ENCODE results near the gene CCDC185.

CCDC185 gene

GRCh38 chr1:223417444-223417843 is 24.2 kb downstream of the CCDC185 start:
- no peak for TF ChIP-seq MAX (IDR thresholded peaks at IDR 0.05)
- TF ChIP-seq NFIC (IDR thresholded peaks at IDR 0.05): no peak
- TF ChIP-seq EGR1 (IDR thresholded peaks at IDR 0.05): no peak
- TF ChIP-seq, protein P1, sequence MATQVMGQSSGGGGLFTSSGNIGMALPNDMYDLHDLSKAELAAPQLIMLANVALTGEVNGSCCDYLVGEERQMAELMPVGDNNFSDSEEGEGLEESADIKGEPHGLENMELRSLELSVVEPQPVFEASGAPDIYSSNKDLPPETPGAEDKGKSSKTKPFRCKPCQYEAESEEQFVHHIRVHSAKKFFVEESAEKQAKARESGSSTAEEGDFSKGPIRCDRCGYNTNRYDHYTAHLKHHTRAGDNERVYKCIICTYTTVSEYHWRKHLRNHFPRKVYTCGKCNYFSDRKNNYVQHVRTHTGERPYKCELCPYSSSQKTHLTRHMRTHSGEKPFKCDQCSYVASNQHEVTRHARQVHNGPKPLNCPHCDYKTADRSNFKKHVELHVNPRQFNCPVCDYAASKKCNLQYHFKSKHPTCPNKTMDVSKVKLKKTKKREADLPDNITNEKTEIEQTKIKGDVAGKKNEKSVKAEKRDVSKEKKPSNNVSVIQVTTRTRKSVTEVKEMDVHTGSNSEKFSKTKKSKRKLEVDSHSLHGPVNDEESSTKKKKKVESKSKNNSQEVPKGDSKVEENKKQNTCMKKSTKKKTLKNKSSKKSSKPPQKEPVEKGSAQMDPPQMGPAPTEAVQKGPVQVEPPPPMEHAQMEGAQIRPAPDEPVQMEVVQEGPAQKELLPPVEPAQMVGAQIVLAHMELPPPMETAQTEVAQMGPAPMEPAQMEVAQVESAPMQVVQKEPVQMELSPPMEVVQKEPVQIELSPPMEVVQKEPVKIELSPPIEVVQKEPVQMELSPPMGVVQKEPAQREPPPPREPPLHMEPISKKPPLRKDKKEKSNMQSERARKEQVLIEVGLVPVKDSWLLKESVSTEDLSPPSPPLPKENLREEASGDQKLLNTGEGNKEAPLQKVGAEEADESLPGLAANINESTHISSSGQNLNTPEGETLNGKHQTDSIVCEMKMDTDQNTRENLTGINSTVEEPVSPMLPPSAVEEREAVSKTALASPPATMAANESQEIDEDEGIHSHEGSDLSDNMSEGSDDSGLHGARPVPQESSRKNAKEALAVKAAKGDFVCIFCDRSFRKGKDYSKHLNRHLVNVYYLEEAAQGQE (IDR thresholded peaks at IDR 0.05; ENCODE audit: low read depth): no peak
- no peak for TF ChIP-seq CEBPB (IDR thresholded peaks at IDR 0.05)
- TF ChIP-seq TEAD4 (IDR thresholded peaks at IDR 0.05): no peak
- no peak for TF ChIP-seq TAF1 (IDR thresholded peaks at IDR 0.05; ENCODE audit: low read depth)
- no peak for TF ChIP-seq CREB1 (IDR thresholded peaks at IDR 0.05; ENCODE audit: low read depth)
- no peak for TF ChIP-seq TCF12 (IDR thresholded peaks at IDR 0.05; ENCODE audit: low read depth)
- TF ChIP-seq ZBTB7A (IDR thresholded peaks at IDR 0.05; ENCODE audit: low read depth): no peak
- no peak for TF ChIP-seq USF1 (IDR thresholded peaks at IDR 0.05)
- no peak for TF ChIP-seq YY1 (IDR thresholded peaks at IDR 0.05; ENCODE audit: low read depth)
- no peak for TF ChIP-seq RAD21 (IDR thresholded peaks at IDR 0.05; ENCODE audit: low read depth)
- TF ChIP-seq FOXM1 (IDR thresholded peaks at IDR 0.05; ENCODE audit: borderline replicate concordance, low read depth): no peak

DNA sequence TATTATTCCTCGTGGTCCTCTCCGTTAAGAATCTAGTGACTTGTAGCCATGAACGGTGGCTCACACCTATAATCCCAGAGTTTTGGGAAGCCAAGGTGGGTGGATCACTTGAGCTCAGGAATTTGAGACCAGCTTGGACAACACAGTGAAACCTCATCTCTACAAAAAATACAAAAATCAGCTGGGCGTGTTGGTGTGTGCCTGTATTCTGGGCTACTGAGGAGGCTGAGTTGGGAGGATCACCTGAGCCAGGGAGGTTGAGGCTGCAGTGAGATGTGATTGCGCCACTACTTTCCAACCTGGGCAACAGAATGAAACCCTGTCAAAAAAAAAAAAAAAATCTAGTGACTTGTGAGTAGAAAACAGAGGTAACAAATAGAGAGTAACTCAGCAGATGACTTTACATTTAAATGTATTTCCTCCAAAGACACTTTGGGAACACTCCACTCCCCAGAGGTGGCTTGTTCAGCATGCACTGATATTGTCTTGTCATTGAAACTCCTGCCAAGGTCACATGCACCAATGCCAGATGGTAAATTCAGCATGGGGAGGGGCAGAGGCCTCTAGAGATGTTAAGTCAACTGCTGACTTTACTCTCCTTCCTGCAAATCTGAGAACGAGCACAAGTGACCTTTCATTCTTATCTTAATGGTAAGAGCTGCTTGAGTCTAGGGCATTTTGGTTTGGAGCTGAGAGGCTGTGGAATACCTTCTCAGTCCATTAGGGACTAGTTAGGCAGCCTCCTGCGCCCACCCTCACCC is 24.9 kb downstream of the CCDC185 start:
- TF ChIP-seq CEBPB (IDR thresholded peaks at IDR 0.05): no peak
- TF ChIP-seq TEAD4 (IDR thresholded peaks at IDR 0.05): no peak
- TF ChIP-seq RAD21 (IDR thresholded peaks at IDR 0.05; ENCODE audit: low read depth): no peak
- no peak for TF ChIP-seq USF1 (IDR thresholded peaks at IDR 0.05)
- no peak for TF ChIP-seq CREB1 (IDR thresholded peaks at IDR 0.05; ENCODE audit: low read depth)
- no peak for TF ChIP-seq TCF12 (IDR thresholded peaks at IDR 0.05; ENCODE audit: low read depth)
- TF ChIP-seq TAF1 (IDR thresholded peaks at IDR 0.05; ENCODE audit: low read depth): no peak
- no peak for TF ChIP-seq MAX (IDR thresholded peaks at IDR 0.05)
- TF ChIP-seq NFIC (IDR thresholded peaks at IDR 0.05): no peak
- TF ChIP-seq, protein P1 (IDR thresholded peaks at IDR 0.05; ENCODE audit: low read depth): no peak
- no peak for TF ChIP-seq ZBTB7A (IDR thresholded peaks at IDR 0.05; ENCODE audit: low read depth)
- TF ChIP-seq YY1 (IDR thresholded peaks at IDR 0.05; ENCODE audit: low read depth): no peak

- TF ChIP-seq EP300 (IDR thresholded peaks at IDR 0.05; ENCODE audit: borderline replicate concordance) (no peak), ZBTB7A (IDR thresholded peaks at IDR 0.05; ENCODE audit: low read depth) (no peak), CREB1 (IDR thresholded peaks at IDR 0.05; ENCODE audit: low read depth) (no peak), EGR1 (IDR thresholded peaks at IDR 0.05) (no peak), TCF12 (IDR thresholded peaks at IDR 0.05; ENCODE audit: low read depth) (no peak), RAD21 (IDR thresholded peaks at IDR 0.05; ENCODE audit: low read depth) (no peak), TEAD4 (IDR thresholded peaks at IDR 0.05) (no peak), NFIC (IDR thresholded peaks at IDR 0.05) (no peak), USF1 (IDR thresholded peaks at IDR 0.05) (no peak), TAF1 (IDR thresholded peaks at IDR 0.05; ENCODE audit: low read depth) (no peak), YY1 (IDR thresholded peaks at IDR 0.05; ENCODE audit: low read depth) (no peak)
- TF ChIP-seq, protein P1 (IDR thresholded peaks at IDR 0.05; ENCODE audit: low read depth): no peak
These were observed 25.9 kb downstream of the CCDC185 start for GRCh38 chr1:223419115-223419514.

GRCh38 chr1:223419561-223419960 is 26.3 kb downstream of the CCDC185 start:
- no peak for TF ChIP-seq MAX (IDR thresholded peaks at IDR 0.05)
- TF ChIP-seq EGR1 (IDR thresholded peaks at IDR 0.05): no peak
- no peak for TF ChIP-seq FOXM1 (IDR thresholded peaks at IDR 0.05; ENCODE audit: borderline replicate concordance, low read depth)
- no peak for TF ChIP-seq NFIC (IDR thresholded peaks at IDR 0.05)
